Endothelial cell of umbilical vein (primary cell): Measurements from ENCODE around the gene SLFN14. TPM values are rescaled to one million over a fixed set of nuclear protein-coding genes. Genes with fewer than 3 reads are reported as not detected.

Source experiments
- BruUV-seq: library from RNA; stranded (reverse); fragments of 400-500 nt; replicated peaks from 2 replicates; lab custom pipeline; 2021; lab: Mats Ljungman, UMichigan
- CTCF ChIA-PET: fragments of 300-600, 350-600 bp; sonication (Branson Sonifier 250); formaldehyde crosslinking; loops from one replicate; lab custom pipeline; 2021; ENCODE audit warnings: antibody characterized with exemption, inconsistent platforms; lab: Charles Lee
- POLR2A ChIA-PET: fragments of 300-600, 350-600 bp; sonication (Branson Sonifier 250); formaldehyde crosslinking; loops from one replicate; lab custom pipeline; 2021; ENCODE audit warnings: antibody characterized with exemption, inconsistent platforms; lab: Charles Lee
- DNase-seq: peaks from one replicate; pipeline ENCODE4 v3.0.0-alpha.2; 2011; ENCODE audit warnings: low read depth, low spot score
- FAIRE-seq: peaks from 2 replicates; lab custom pipeline; 2011; peaks lifted over from hg19 to GRCh38; lab: Jason Lieb, UNC
- H2AFZ ChIP-seq: 2 replicates; pipeline ENCODE4 v1.6.0; 2012; ENCODE audit warnings: low read depth, low read length, control low read depth, inconsistent platforms
- H3K27ac ChIP-seq: 2 replicates; pipeline ENCODE4 v1.5.1; 2011; ENCODE audit warnings: low read depth, mild to moderate bottlenecking, control low read depth, low read length, moderate library complexity; ENCODE audit not compliant: insufficient read depth
- H3K27me3 ChIP-seq, 2 experiments: 2 replicates each; pipeline versions ENCODE4 v1.6.0 to v1.6.1; 2011; ENCODE audit warnings: low read length in 2 of 2, mixed read lengths in 1 of 2; ENCODE audit not compliant: control insufficient read depth in 2 of 2, insufficient read depth in 2 of 2
- H3K36me3 ChIP-seq, 2 experiments: 2 replicates in 1 of 2; 3 replicates in 1 of 2; pipeline ENCODE4 v1.5.1; 2011; ENCODE audit warnings: low read length in 2 of 2, mild to moderate bottlenecking in 1 of 2, moderate library complexity in 1 of 2; ENCODE audit not compliant: control insufficient read depth in 2 of 2, insufficient read depth in 2 of 2; ENCODE audit errors: extremely low read depth in 1 of 2
- H3K4me1 ChIP-seq: 3 replicates; pipeline ENCODE4 v1.5.1; 2011; ENCODE audit warnings: mild to moderate bottlenecking, low read length; ENCODE audit not compliant: control insufficient read depth, insufficient read depth; ENCODE audit errors: extremely low read depth
- H3K4me2 ChIP-seq: 2 replicates; pipeline ENCODE4 v1.6.1; 2011; ENCODE audit warnings: low read length, control low read depth, mixed read lengths; ENCODE audit not compliant: insufficient read depth
- H3K4me3 ChIP-seq, 3 experiments: fragments of 200-600 bp in 1 of 3; sonication (generic), shearing (Covaris generic) in 1 of 3; replicated peaks in 1 of 3; 2 replicates each; pipeline ENCODE4 v1.5.1; 2011 to 2016; ENCODE audit warnings: control low read depth in 3 of 3, low read length in 3 of 3, mild to moderate bottlenecking in 2 of 3, inconsistent platforms in 1 of 3, low read depth in 1 of 3, moderate library complexity in 1 of 3; ENCODE audit not compliant: insufficient read depth in 1 of 3
- H3K79me2 ChIP-seq: 2 replicates; pipeline ENCODE4 v1.6.0; 2012; ENCODE audit warnings: low read length, inconsistent platforms; ENCODE audit not compliant: control insufficient read depth, insufficient read depth
- H3K9ac ChIP-seq: replicated peaks from 2 replicates; pipeline ENCODE3; 2011; ENCODE audit warnings: low read length, control low read depth; ENCODE audit not compliant: insufficient read depth; ENCODE audit errors: extremely low read depth
- H3K9me1 ChIP-seq: replicated peaks from 3 replicates; pipeline ENCODE4 v1.6.0; 2011; ENCODE audit warnings: mild to moderate bottlenecking, low read length; ENCODE audit not compliant: control insufficient read depth, insufficient read depth; ENCODE audit errors: extremely low read depth
- H3K9me3 ChIP-seq: replicated peaks from 2 replicates; pipeline ENCODE4 v1.5.1; 2012; ENCODE audit warnings: low read length, inconsistent platforms; ENCODE audit not compliant: control insufficient read depth, insufficient read depth
- H4K20me1 ChIP-seq: replicated peaks from 2 replicates; pipeline ENCODE3; 2011; ENCODE audit warnings: mild to moderate bottlenecking, low read length; ENCODE audit not compliant: control insufficient read depth, insufficient read depth; ENCODE audit errors: extremely low read depth
- EZH2 ChIP-seq: IDR thresholded peaks from 2 replicates; pipeline ENCODE4 v1.6.1; 2012; ENCODE audit warnings: borderline replicate concordance, low read depth, mild to moderate bottlenecking, moderate library complexity, low read length, inconsistent platforms; ENCODE audit not compliant: severe bottlenecking
- FOS ChIP-seq: IDR thresholded peaks from 2 replicates; pipeline ENCODE4 v1.6.1; 2011; ENCODE audit warnings: mild to moderate bottlenecking, low read length, moderate library complexity, borderline replicate concordance; ENCODE audit not compliant: insufficient read depth
- GATA2 ChIP-seq: IDR thresholded peaks from 2 replicates; pipeline ENCODE4 v1.7.0; 2011; ENCODE audit warnings: low read depth, mild to moderate bottlenecking, moderate library complexity, mixed read lengths, low read length; ENCODE audit not compliant: insufficient read length, insufficient read depth
- JUN ChIP-seq: IDR thresholded peaks from 2 replicates; pipeline ENCODE4 v1.6.1; 2011; ENCODE audit warnings: borderline replicate concordance, low read depth; ENCODE audit not compliant: insufficient read length, insufficient read depth
- MYC ChIP-seq: IDR thresholded peaks from one replicate; pipeline ENCODE4 v1.6.1; 2011; ENCODE audit warnings: mild to moderate bottlenecking, low read depth, low read length
- POLR2A ChIP-seq: IDR thresholded peaks from 2 replicates; pipeline ENCODE4 v1.6.1; 2012; ENCODE audit warnings: low read depth, mild to moderate bottlenecking, control low read depth, low read length
- POLR2AphosphoS5 ChIP-seq: IDR thresholded peaks from 2 replicates; pipeline ENCODE4 v1.6.1; 2012; ENCODE audit warnings: low read depth, mild to moderate bottlenecking, control low read depth, low read length, moderate library complexity; ENCODE audit not compliant: insufficient read depth
- dilution Hi-C: fragments of 300-500 bp; cut with MboI; formaldehyde crosslinking; loops from one replicate; pipeline ENCODE4 v1.15.0; 2019; ENCODE audit warnings: low sequenced_read_pairs; ENCODE audit not compliant: extremely low pct_ligation_motif_present
- intact Hi-C: fragments of 100-400 bp; cut with micrococcal nuclease; formaldehyde crosslinking; loops from one replicate; pipeline ENCODE4 v1.10.0; 2022
- polyA plus RNA-seq, 4 experiments: library from polyadenylated mRNA; depleted of rRNA in 3 of 4; stranded (reverse) in 3 of 4; unstranded in 1 of 4; fragments of >200 nt; gene quantifications; 2 replicates each; pipeline versions ENCODE4 v1.2.1 to v1.2.3, GENCODE V29; 2011 to 2012; ENCODE audit warnings: missing spikeins in 1 of 4
- total RNA-seq: library from RNA; stranded (reverse); gene quantifications from 2 replicates; pipeline ENCODE4 v1.2.3, GENCODE V29; 2021
- TF ChIP-seq, protein P1 (sequence below), 2 donors: IDR thresholded peaks; 1 replicate in 1 of 2; 2 replicates in 1 of 2; pipeline ENCODE4 v1.5.1; 2011; ENCODE audit warnings: low read length in 2 of 2, mild to moderate bottlenecking in 2 of 2, moderate library complexity in 2 of 2, control low read depth in 1 of 2, inconsistent platforms in 1 of 2, low read depth in 1 of 2; ENCODE audit not compliant: insufficient read depth in 1 of 2; ENCODE audit errors: extremely low read depth in 1 of 2
- TF ChIP-seq, protein P2 (sequence below): IDR thresholded peaks from 2 replicates; pipeline ENCODE4 v1.6.1; 2011; ENCODE audit not compliant: insufficient read depth, insufficient read length

Gene SLFN14
- total and polyA plus RNA-seq, 2 donors (not counting 3 experiments of a cell fraction or from before 2014, with no cell fraction given), result not detected

DNA sequence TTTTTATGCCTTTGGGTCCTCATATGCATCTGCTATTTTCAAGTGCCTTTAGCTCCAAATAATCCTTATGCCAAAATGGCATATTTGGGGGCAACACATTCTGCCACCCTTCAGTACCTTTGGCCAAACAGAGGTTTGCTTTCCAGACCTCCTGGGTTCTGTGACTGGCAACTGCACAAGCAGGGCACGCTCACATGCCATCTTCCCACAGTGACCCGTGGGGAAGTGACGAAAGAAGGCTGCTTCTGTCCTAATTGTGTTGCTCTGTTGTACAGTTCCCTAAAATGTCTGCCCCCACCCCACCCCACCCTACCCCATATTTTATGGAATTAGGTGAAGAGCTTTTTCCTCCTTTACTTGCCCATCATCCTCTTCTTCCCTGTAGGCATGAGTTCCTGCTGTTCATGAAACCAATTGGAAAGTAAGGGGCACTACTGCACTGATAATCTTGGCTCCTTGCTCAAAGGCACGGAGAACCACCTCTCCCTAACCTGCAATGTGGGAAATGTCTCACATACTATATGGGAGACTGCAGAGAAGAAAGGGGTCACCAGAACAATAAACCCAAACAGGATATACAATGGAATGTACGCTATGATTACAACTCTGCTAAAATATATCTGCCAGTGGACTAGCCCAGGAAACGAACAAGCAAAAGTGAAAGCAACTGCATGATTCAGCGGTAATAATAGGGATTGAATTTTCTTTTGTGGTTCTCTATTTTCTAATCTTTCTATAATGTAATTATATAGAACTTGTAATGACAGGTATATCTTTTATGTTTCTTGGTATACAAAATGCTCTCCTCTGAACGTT is 19.8 kb downstream of the SLFN14 start:
- H3K27ac ChIP-seq, result peak overlapping the region; percentile 52
- H3K79me2 ChIP-seq, result no peaks in the 10 kb centered on the region
- FAIRE-seq, result peak; percentile 89
- peak; percentile 33 for TF ChIP-seq POLR2AphosphoS5
- TF ChIP-seq MYC, result no peak
- TF ChIP-seq EZH2, result no peak
- no peak for TF ChIP-seq GATA2
- TF ChIP-seq, protein P1, sequence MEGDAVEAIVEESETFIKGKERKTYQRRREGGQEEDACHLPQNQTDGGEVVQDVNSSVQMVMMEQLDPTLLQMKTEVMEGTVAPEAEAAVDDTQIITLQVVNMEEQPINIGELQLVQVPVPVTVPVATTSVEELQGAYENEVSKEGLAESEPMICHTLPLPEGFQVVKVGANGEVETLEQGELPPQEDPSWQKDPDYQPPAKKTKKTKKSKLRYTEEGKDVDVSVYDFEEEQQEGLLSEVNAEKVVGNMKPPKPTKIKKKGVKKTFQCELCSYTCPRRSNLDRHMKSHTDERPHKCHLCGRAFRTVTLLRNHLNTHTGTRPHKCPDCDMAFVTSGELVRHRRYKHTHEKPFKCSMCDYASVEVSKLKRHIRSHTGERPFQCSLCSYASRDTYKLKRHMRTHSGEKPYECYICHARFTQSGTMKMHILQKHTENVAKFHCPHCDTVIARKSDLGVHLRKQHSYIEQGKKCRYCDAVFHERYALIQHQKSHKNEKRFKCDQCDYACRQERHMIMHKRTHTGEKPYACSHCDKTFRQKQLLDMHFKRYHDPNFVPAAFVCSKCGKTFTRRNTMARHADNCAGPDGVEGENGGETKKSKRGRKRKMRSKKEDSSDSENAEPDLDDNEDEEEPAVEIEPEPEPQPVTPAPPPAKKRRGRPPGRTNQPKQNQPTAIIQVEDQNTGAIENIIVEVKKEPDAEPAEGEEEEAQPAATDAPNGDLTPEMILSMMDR (IDR thresholded peaks at IDR 0.05; ENCODE audit: extremely low read depth in 1 of 2, insufficient read depth in 1 of 2, low read depth in 1 of 2, low read length in 2 of 2), result no peak
- TF ChIP-seq FOS, result peak; percentile 38
- peak; percentile 47 for TF ChIP-seq JUN
- TF ChIP-seq POLR2A, result peak; percentile 31
- TF ChIP-seq, protein P2, sequence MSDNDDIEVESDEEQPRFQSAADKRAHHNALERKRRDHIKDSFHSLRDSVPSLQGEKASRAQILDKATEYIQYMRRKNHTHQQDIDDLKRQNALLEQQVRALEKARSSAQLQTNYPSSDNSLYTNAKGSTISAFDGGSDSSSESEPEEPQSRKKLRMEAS, result no peak
- BruUV-seq, result no TSS peak
- H2AFZ ChIP-seq, result peak overlapping the region; percentile 48
- H3K27me3 ChIP-seq, result no peaks in the 10 kb centered on the region
- H3K4me3 ChIP-seq, result peak overlapping the region in 2 of 3 experiments; percentile 1 to 38
- H3K9me3 ChIP-seq, result no peaks in the 10 kb centered on the region
- dilution Hi-C loops, result loop anchor here (25.0 kb wide), 1 partner anchor 228 kb away; no protein-coding TSS in a partner anchor
- no peaks in the 10 kb centered on the region for H3K36me3 ChIP-seq
- peak overlapping the region; percentile 67 for H3K9ac ChIP-seq
- intact Hi-C loops, result loop anchor here (1.0 to 10.0 kb wide), 5 partner anchors 38 to 1126 kb away; partner anchors contain the start of genes LIG3, PEX12 and SLFN5
- DNase-seq, result peak; percentile 85
- peaks cover 44% of the 10 kb centered on the region for H3K4me1 ChIP-seq
- ChIA-PET CTCF (interaction anchor here (0.7 to 3.5 kb wide), 5 partner anchors 25 to 228 kb away, joined by 3 to 10 read pairs (median 3); partner anchors contain the start of gene PEX12), POLR2A (no interaction called here)
- H3K9me1 ChIP-seq, result peaks cover 2% of the 10 kb centered on the region
- H3K4me2 ChIP-seq, result peak overlapping the region; percentile 77
- no peaks in the 10 kb centered on the region for H4K20me1 ChIP-seq
